Measurements from ENCODE around the gene EMILIN3. TPM values are rescaled to one million over a fixed set of nuclear protein-coding genes. Genes with fewer than 3 reads are reported as not detected.

Gene EMILIN3
- total RNA-seq, 1 experiment from 2014 or later, result 5.9 TPM

- no peaks in the 10 kb centered on the region for H3K23me2 ChIP-seq (ENCODE audit: insufficient read length, low read depth, low read length, poor library complexity, severe bottlenecking)
- no peaks in the 10 kb centered on the region for H3K79me2 ChIP-seq (ENCODE audit: insufficient read depth, low read length)
- no peak overlapping the region for H3K23ac ChIP-seq (ENCODE audit: insufficient read length, low read depth, low read length)
- no peak overlapping the region for H2BK20ac ChIP-seq (ENCODE audit: low read depth, low read length, poor library complexity, severe bottlenecking)
- H3K4me1 ChIP-seq (ENCODE audit: insufficient read depth, low read length), result no peaks in the 10 kb centered on the region
- no peak overlapping the region for H3K56ac ChIP-seq (ENCODE audit: insufficient read length, low read depth, low read length)
- no peaks in the 10 kb centered on the region for H3K79me1 ChIP-seq (ENCODE audit: insufficient read depth, low read depth, low read length, poor library complexity, severe bottlenecking)
- H3K27ac Mint-ChIP-seq, result no peak overlapping the region
- no CpG with 5 or more reads among the region's 10 CpGs for WGBS (ENCODE audit: extremely low coverage, insufficient read length, low lambda C conversion rate)
- H4K5ac ChIP-seq (ENCODE audit: insufficient read length, low read depth, low read length), result no peak overlapping the region
- no peak overlapping the region for H3T11ph ChIP-seq (ENCODE audit: low read length)
- H4K91ac ChIP-seq (ENCODE audit: insufficient read length, low read depth, low read length), result no peak overlapping the region
- H2BK12ac ChIP-seq (ENCODE audit: insufficient read length, low read depth, low read length), result no peak overlapping the region
- H2BK15ac ChIP-seq (ENCODE audit: low read depth, low read length), result no peak overlapping the region
- no peak overlapping the region for H3K4me3 Mint-ChIP-seq
- peaks cover 6 to 7% of the 10 kb centered on the region in 2 experiments; a peak in 3 of 4 replicates for H3K4me1 Mint-ChIP-seq
- H3K14ac ChIP-seq (ENCODE audit: insufficient read depth, low read length), result no peak overlapping the region; the same call in 1 of the 2 replicates
- TF ChIP-seq CTCF (conservative IDR thresholded peaks at IDR 0.05), result no peak
- H3K36me3 Mint-ChIP-seq (ENCODE audit: insufficient read depth in 1 of 3, low read depth in 3 of 3), result peaks cover 27 to 76% (median 67%) of the 10 kb centered on the region in 3 experiments
- no peak overlapping the region for H3K9ac ChIP-seq (ENCODE audit: extremely low read depth, insufficient read length, low read length)
- no peak overlapping the region for H2BK120ac ChIP-seq (ENCODE audit: low read depth, low read length, poor library complexity, severe bottlenecking)
- no peaks in the 10 kb centered on the region for H4K20me1 ChIP-seq (ENCODE audit: control insufficient read depth, insufficient read depth, insufficient read length)
- no peaks in the 10 kb centered on the region for H3K27me3 ChIP-seq (ENCODE audit: insufficient read depth, low read length)
- H3K9me3 Mint-ChIP-seq, result no peaks in the 10 kb centered on the region
- no peaks in the 10 kb centered on the region for H3K9me3 ChIP-seq (ENCODE audit: control insufficient read depth, low read depth, low read length)
- H3K27ac ChIP-seq (ENCODE audit: insufficient read length, low read depth, low read length), result no peak overlapping the region
- no peak overlapping the region for H3K4me2 ChIP-seq (ENCODE audit: insufficient read depth, insufficient read length, low read length)
- no peak for DNase-seq
- H3K27me3 Mint-ChIP-seq (ENCODE audit: low read depth), result no peaks in the 10 kb centered on the region
- H4K8ac ChIP-seq (replicated peaks; ENCODE audit: insufficient read length, low read depth, low read length), result no peak overlapping the region
- no peak overlapping the region for H3K4ac ChIP-seq (ENCODE audit: low read depth, low read length)
- no peak overlapping the region for H2AK5ac ChIP-seq (ENCODE audit: insufficient read length, low read length)
- H2AFZ ChIP-seq (ENCODE audit: low read length), result no peak overlapping the region
- H2BK5ac ChIP-seq (ENCODE audit: insufficient read length, low read length), result no peak overlapping the region
- H3K18ac ChIP-seq (ENCODE audit: insufficient read length, low read depth, low read length), result no peak overlapping the region
These were observed 39.7 kb upstream of the EMILIN3 start for GRCh38 chr20:41406353-41406752.
